ENCODE results near the gene C10orf67.

Gene C10orf67

DNA sequence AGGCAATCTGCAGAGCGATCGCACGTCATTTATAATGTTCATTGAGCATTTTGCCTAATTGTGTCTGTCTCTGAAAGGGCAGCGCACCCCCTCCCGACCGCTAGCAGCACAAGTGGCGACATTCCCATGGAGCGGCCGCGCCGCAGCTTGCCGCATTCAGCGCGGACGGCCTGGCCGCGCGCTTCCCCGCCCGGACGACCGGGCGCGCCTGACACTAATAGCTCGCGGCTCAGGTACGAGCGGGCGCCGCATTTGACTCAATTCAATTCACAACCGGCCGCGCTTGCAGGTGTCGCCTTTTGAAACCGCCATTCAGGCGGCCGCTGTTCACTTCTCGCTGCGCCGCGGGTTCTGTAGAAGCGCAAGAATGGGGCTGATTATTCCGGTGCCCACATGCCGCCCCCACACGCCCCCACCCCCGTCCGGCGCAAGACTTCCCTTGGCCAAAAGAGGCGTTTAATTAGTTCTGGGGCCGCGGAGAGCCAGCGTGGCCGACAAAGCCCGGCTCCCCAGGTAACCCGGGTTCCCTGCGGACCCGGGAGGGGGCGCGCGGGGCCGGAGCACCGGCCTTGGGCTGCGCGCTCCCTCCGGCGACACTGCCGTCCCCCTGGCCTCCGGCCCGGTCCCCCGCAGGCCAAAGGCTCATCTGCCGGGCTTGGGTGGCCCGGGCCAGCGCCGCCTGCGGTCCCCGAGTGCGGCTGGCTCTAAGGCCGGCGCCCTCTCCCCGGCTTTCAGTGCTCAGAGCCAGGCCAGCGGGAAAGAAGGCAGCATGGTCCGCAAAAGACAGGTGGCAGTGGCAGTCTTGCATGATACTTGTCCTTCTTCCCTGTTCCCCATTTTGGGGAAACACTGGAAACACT lies 171.2 kb downstream of the C10orf67 start:
- Histone ChIP-seq H3K4me3 (ENCODE audit: low read length) (peak overlapping the region; percentile 42), H3K27me3 (ENCODE audit: control insufficient read depth, insufficient read depth, low read length) (peaks cover 100% of the 10 kb centered on the region), H3K4me1 (ENCODE audit: control insufficient read depth, low read depth, low read length) (peaks cover 6% of the 10 kb centered on the region), H3K27ac (ENCODE audit: low read length) (no peak overlapping the region), H3K9me3 (ENCODE audit: control insufficient read depth, low read depth, low read length) (no peaks in the 10 kb centered on the region), H3K36me3 (ENCODE audit: control insufficient read depth, low read depth, low read length) (no peaks in the 10 kb centered on the region), H3K9ac (ENCODE audit: low read length) (no peak overlapping the region)

DNA sequence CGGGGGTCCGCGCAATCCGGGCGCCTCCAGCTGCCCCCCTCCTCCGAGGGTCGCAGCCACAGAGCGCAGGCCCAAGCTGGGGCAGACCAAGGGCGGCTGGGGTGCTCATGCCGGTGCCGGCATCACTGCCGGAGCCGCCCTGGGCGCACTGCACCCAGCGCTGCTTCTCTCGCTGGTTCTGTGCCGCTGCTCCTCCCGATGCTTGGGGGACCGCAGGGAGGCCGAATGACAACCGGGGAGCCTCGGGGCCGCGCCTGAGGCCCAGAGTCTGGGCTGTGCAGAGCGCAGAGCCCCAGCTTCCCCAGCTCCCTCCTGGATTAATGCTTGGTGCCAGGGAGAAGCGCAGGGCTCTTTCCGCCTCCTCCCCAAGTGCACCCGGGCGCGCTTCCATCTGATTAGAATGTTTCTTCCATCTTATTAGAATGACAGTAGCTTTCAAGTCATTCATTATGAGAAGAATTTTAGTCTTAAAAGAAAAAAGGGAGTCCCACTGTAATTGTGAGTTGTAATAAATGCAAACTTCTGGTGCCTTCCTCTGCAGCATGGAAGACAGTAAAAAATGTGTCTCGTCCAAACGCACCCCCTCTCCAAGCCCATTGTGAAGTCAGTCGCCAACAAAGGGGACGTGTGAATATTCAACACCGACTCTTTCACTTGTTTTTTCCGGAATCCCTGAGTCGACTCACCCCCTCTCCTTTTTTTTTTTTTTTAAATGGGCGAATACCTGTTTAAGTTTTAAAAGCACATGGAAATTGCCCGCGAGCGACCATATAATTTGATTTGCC lies 172.0 kb downstream of the C10orf67 start:
- H3K27me3 ChIP-seq (ENCODE audit: control insufficient read depth, insufficient read depth, low read length): peaks cover 100% of the 10 kb centered on the region
- peak overlapping the region; percentile 42 for H3K4me3 ChIP-seq (ENCODE audit: low read length)
- H3K9ac ChIP-seq (ENCODE audit: low read length): no peak overlapping the region
- no peak overlapping the region for H3K27ac ChIP-seq (ENCODE audit: low read length)
- H3K4me1 ChIP-seq (ENCODE audit: control insufficient read depth, low read depth, low read length): peaks cover 6% of the 10 kb centered on the region
- H3K9me3 ChIP-seq (ENCODE audit: control insufficient read depth, low read depth, low read length): no peaks in the 10 kb centered on the region
- no peaks in the 10 kb centered on the region for H3K36me3 ChIP-seq (ENCODE audit: control insufficient read depth, low read depth, low read length)

DNA sequence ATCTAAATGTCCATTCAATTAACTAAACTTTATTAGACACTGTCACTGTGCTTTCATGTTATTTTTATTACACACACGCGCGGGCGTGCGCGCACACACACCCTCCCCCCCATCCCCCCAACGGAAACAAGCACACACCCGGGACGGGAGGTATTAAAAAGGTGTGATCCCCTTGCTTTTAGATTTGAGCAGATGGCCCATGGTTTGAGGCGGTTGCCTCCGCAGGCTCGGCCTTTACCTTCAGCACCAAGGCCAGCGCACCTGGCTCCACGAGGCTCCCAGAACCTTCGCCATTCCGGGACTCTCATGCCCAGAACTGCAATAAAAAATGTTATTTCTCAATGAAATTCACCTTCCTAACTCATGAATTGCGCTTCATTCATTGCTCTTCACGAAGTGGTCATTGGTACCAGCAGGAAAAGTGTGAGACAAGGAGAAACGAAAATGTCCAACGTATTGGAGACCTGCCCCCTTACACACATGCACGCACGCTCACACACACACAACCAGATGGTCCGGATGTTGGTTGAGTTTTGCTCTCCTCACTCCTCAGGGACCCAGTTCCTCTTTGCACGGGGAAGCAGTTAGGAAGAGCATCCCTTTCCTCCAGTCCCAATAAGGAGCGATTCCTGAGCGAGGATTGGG lies 173.2 kb downstream of the C10orf67 start:
- no peak overlapping the region for H3K4me3 ChIP-seq (ENCODE audit: low read length)
- H3K9me3 ChIP-seq (ENCODE audit: control insufficient read depth, low read depth, low read length): no peaks in the 10 kb centered on the region
- no peaks in the 10 kb centered on the region for H3K36me3 ChIP-seq (ENCODE audit: control insufficient read depth, low read depth, low read length)
- no peak overlapping the region for H3K27ac ChIP-seq (ENCODE audit: low read length)
- H3K27me3 ChIP-seq (ENCODE audit: control insufficient read depth, insufficient read depth, low read length): peaks cover 100% of the 10 kb centered on the region
- H3K9ac ChIP-seq (ENCODE audit: low read length): no peak overlapping the region
- peaks cover 6% of the 10 kb centered on the region for H3K4me1 ChIP-seq (ENCODE audit: control insufficient read depth, low read depth, low read length)

DNA sequence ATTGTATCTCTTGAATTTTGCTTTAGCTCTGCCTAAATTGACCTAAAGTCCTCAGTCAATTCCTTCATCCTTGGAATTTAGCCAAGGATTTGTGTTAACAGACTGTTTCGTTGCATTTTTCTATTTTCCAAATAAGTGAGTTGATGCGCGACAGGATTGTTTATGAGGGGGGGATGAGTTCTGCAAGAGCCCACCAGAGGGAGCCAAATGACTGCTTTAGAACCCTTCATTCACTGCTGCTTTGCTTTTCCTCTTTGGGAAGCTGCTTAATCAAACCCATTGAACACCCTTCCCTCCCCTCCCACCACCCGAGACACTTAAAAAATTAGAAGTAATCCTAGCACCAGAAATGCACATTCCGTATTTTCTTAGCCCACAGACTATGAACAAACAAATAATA lies 186.2 kb downstream of the C10orf67 start:
- H3K9me3 ChIP-seq (ENCODE audit: control insufficient read depth, low read depth, low read length): no peaks in the 10 kb centered on the region
- H3K36me3 ChIP-seq (ENCODE audit: control insufficient read depth, low read depth, low read length): no peaks in the 10 kb centered on the region
- H3K4me1 ChIP-seq (ENCODE audit: control insufficient read depth, low read depth, low read length): peaks cover 2% of the 10 kb centered on the region
- H3K9ac ChIP-seq (ENCODE audit: low read length): no peak overlapping the region
- peak overlapping the region; percentile 59 for H3K4me3 ChIP-seq (ENCODE audit: low read length)
- H3K27ac ChIP-seq (ENCODE audit: low read length): no peak overlapping the region
- peaks cover 5% of the 10 kb centered on the region for H3K27me3 ChIP-seq (ENCODE audit: control insufficient read depth, insufficient read depth, low read length)

DNA sequence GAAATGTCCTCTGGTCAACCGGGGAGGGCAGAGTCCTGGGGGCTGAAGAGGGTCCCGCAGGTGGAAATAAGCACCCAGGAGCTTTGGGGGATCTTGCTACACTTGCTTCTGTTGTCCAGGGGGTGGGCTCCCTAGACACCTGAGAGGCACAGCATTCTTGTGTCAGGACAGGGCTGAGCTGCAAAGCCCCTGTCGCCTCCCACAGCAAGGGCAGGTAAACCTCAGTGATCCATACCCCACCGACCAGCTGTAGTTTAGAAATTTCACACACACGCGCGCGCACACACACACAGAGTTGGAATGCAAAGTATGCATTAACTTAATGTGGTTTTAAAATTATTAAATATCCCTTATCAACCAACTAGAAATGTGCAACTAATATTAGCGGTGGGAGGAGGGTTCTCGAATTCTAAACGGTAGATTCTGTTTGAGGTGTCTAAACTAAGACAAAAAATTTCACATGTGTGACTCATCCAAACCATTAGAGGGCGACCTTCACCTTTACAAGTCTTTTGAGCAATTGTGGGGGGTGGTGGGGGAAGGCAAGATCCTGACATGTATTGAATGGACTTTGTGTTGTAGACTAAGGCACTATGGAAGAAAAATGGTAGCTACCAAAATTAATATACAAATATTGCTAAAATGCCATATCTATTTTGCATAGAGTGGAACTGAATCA lies 186.8 kb downstream of the C10orf67 start:
- peaks cover 5% of the 10 kb centered on the region for H3K27me3 ChIP-seq (ENCODE audit: control insufficient read depth, insufficient read depth, low read length)
- no peaks in the 10 kb centered on the region for H3K9me3 ChIP-seq (ENCODE audit: control insufficient read depth, low read depth, low read length)
- H3K4me3 ChIP-seq (ENCODE audit: low read length): peak overlapping the region; percentile 59
- peaks cover 2% of the 10 kb centered on the region for H3K4me1 ChIP-seq (ENCODE audit: control insufficient read depth, low read depth, low read length)
- no peak overlapping the region for H3K27ac ChIP-seq (ENCODE audit: low read length)
- no peaks in the 10 kb centered on the region for H3K36me3 ChIP-seq (ENCODE audit: control insufficient read depth, low read depth, low read length)
- H3K9ac ChIP-seq (ENCODE audit: low read length): no peak overlapping the region

DNA sequence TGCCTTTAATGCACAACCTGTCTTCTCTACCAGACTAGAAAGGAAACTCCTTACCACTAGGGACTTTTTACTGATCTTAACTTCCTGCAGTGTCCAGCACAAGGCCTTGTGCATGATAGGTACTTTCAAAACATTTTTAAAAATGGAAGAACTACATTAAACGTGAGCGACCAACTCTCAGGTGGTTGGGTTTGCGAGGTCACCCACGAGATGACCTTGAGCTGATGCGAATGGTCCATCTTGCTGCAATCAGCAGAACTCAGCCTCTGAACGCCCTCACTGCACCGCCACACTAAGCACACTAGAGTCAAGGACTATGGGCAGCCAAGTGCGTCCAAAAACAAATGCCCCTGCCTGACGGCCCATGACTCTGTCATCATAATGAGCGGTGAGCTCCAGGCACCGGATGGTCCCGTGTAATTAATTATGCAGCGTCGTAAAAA lies 187.3 kb downstream of the C10orf67 start:
- Histone ChIP-seq H3K27me3 (ENCODE audit: control insufficient read depth, insufficient read depth, low read length) (peaks cover 3% of the 10 kb centered on the region), H3K4me1 (ENCODE audit: control insufficient read depth, low read depth, low read length) (peaks cover 2% of the 10 kb centered on the region), H3K4me3 (ENCODE audit: low read length) (no peak overlapping the region)

DNA sequence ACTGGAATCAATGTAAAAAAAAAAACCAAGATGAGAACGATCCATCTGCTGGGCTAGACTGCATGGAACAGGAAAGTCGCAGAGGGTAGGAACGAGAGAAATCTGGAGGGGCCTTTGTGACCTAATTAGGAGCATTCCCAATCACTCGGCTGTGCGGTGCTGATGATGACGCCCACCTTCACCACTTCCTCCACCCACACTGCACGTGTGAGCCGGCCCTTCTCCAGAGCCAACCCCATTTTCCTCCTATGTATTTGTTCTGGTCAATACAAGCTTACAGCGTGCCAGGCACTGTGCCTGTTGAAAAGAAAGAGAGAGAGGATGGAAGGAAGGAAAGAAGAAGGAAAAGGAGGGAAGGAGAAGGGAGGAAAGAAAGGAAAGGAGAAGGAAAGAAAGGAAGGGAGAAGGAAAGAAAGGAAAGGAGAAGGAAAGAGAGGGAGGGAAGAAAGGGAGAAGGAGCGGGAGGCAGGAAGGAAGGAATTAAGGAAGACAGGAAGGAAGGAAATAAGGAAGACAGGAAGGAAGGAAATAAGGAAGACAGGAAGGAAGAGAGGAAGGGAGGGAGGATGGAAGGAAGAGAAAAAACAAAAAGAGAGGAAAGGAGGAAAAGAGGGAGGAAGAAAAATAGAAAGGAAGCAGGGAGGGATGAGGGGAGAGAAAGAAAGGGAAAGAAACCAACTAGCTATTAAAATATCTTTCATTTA lies 188.0 kb downstream of the C10orf67 start:
- no peaks in the 10 kb centered on the region for H3K36me3 ChIP-seq (ENCODE audit: control insufficient read depth, low read depth, low read length)
- no peak overlapping the region for H3K27ac ChIP-seq (ENCODE audit: low read length)
- H3K4me3 ChIP-seq (ENCODE audit: low read length): no peak overlapping the region
- H3K9me3 ChIP-seq (ENCODE audit: control insufficient read depth, low read depth, low read length): no peaks in the 10 kb centered on the region
- H3K4me1 ChIP-seq (ENCODE audit: control insufficient read depth, low read depth, low read length): peaks cover 2% of the 10 kb centered on the region
- H3K27me3 ChIP-seq (ENCODE audit: control insufficient read depth, insufficient read depth, low read length): no peaks in the 10 kb centered on the region
- H3K9ac ChIP-seq (ENCODE audit: low read length): no peak overlapping the region

More for the DNA sequence above, 187.3 kb downstream of the C10orf67 start:
- H3K36me3 ChIP-seq (ENCODE audit: control insufficient read depth, low read depth, low read length): no peaks in the 10 kb centered on the region
- no peak overlapping the region for H3K9ac ChIP-seq (ENCODE audit: low read length)
- H3K27ac ChIP-seq (ENCODE audit: low read length): no peak overlapping the region
- H3K9me3 ChIP-seq (ENCODE audit: control insufficient read depth, low read depth, low read length): no peaks in the 10 kb centered on the region

DNA sequence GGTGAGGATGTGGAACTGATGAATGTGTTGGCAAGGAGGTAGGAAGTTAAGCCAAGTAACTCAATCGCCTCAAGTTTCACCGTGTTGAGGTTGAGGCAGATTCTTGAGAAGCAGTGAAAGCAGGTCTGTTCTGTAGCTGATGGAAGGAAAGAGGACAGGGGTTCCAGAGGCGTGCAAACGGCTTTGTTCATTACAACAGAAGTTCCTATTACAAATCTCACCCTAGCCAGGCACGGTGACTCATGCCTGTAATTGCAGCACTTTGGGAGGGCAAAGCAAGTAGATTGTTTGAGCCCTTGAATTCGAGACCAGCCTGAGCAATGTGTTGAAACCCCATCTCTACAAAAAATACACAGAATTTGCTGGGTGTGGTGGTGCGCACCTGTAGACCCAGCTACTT lies 189.4 kb downstream of the C10orf67 start:
- no peaks in the 10 kb centered on the region for H3K36me3 ChIP-seq (ENCODE audit: control insufficient read depth, low read depth, low read length)
- H3K27ac ChIP-seq (ENCODE audit: low read length): no peak overlapping the region
- peaks cover 2% of the 10 kb centered on the region for H3K4me1 ChIP-seq (ENCODE audit: control insufficient read depth, low read depth, low read length)
- H3K27me3 ChIP-seq (ENCODE audit: control insufficient read depth, insufficient read depth, low read length): no peaks in the 10 kb centered on the region
- no peaks in the 10 kb centered on the region for H3K9me3 ChIP-seq (ENCODE audit: control insufficient read depth, low read depth, low read length)
- no peak overlapping the region for H3K4me3 ChIP-seq (ENCODE audit: low read length)
- no peak overlapping the region for H3K9ac ChIP-seq (ENCODE audit: low read length)
